Cardiac muscle cell (in vitro differentiated cells and primary cell): ENCODE results near the gene LRP5. TPM values are rescaled to one million over a fixed set of nuclear protein-coding genes. Genes with fewer than 3 reads are reported as not detected.
"Not testable (repeated sequence)": the region's sequence is repeated elsewhere in the genome, so short reads cannot be mapped to it uniquely, and the experiment has no call there.

Source experiments
- DNase-seq, 2 donors: peaks; one replicate each; pipeline versions ENCODE4 v3.0.0 to v3.0.0-alpha.2; 2010 to 2017; ENCODE audit warnings: low read depth in 1 of 2, low spot score in 1 of 2
- H3K27ac ChIP-seq: fragments of 200-600 bp; sonication (generic); 2 replicates; pipeline ENCODE4 v1.5.1; 2016
- H3K27me3 ChIP-seq: fragments of 200-600 bp; sonication (generic); 2 replicates; pipeline ENCODE4 v1.6.0; 2016; ENCODE audit warnings: control low read depth
- H3K36me3 ChIP-seq: fragments of 200-600 bp; sonication (generic); 2 replicates; pipeline ENCODE4 v1.5.1; 2016; ENCODE audit warnings: control low read depth
- H3K4me1 ChIP-seq: fragments of 200-600 bp; sonication (generic); 2 replicates; pipeline ENCODE4 v1.8.1; 2017; ENCODE audit warnings: low read depth, mild to moderate bottlenecking, mixed run types
- H3K4me3 ChIP-seq: fragments of 200-600 bp; sonication (generic); 2 replicates; pipeline ENCODE4 v1.5.1; 2016; ENCODE audit warnings: mild to moderate bottlenecking
- H3K9me3 ChIP-seq: fragments of 200-600 bp; sonication (generic); 2 replicates; pipeline ENCODE4 v1.5.1; 2017; ENCODE audit warnings: low read depth, mild to moderate bottlenecking, control low read depth
- CTCF ChIP-seq: IDR thresholded peaks from 2 replicates; pipeline ENCODE4 v1.5.1; 2012; ENCODE audit warnings: low read depth, mild to moderate bottlenecking, low read length
- polyA plus RNA-seq: library from polyadenylated mRNA; unstranded; fragments of >200 nt; fragmentation: Nextera tagmentation; extraction: Ambion mirVana; gene quantifications from 2 replicates; pipeline ENCODE4 v1.2.1, GENCODE V29; 2016
- total RNA-seq: library from RNA; depleted of rRNA; stranded (reverse); fragments of >200 nt; gene quantifications from 2 replicates; pipeline ENCODE4 v1.2.3, GENCODE V29; 2016

The LRP5 gene
- total and polyA plus RNA-seq, 2 experiments from 2014 or later = 29.1 to 245 TPM

GRCh38 chr11:68398995-68399851, 86.8 kb downstream of the LRP5 start:
- Histone ChIP-seq H3K36me3 (peaks cover 7% of the 10 kb centered on the region), H3K4me1 (peaks cover 20% of the 10 kb centered on the region), H3K4me3 (no peak overlapping the region), H3K27me3 (no peaks in the 10 kb centered on the region), H3K9me3 (no peaks in the 10 kb centered on the region), H3K27ac (peak overlapping the region; percentile 95)
- DNase-seq = peak; percentile 74 to 77
- no peak for TF ChIP-seq CTCF

GRCh38 chr11:68399916-68400315, 87.5 kb downstream of the LRP5 start:
- Histone ChIP-seq H3K4me1 (peaks cover 20% of the 10 kb centered on the region), H3K9me3 (no peaks in the 10 kb centered on the region), H3K36me3 (peaks cover 9% of the 10 kb centered on the region), H3K4me3 (no peak overlapping the region), H3K27ac (peak overlapping the region; percentile 95), H3K27me3 (no peaks in the 10 kb centered on the region)
- DNase-seq = no peak
- TF ChIP-seq CTCF = no peak

GRCh38 chr11:68400584-68400983, 88.2 kb downstream of the LRP5 start:
- H3K4me1 ChIP-seq = peaks cover 20% of the 10 kb centered on the region
- not testable (repeated sequence) for H3K27me3 ChIP-seq, H3K9me3 ChIP-seq, H3K4me3 ChIP-seq, H3K36me3 ChIP-seq, DNase-seq
- H3K27ac ChIP-seq = peak overlapping the region; percentile 95

- TF ChIP-seq CTCF = no peak
- H3K27ac ChIP-seq = no peak overlapping the region
- peaks cover 20% of the 10 kb centered on the region for H3K4me1 ChIP-seq
- H3K9me3 ChIP-seq = no peaks in the 10 kb centered on the region
- H3K27me3 ChIP-seq = no peaks in the 10 kb centered on the region
- peaks cover 9% of the 10 kb centered on the region for H3K36me3 ChIP-seq
- DNase-seq = no peak
- H3K4me3 ChIP-seq = no peak overlapping the region
These were observed 89.5 kb downstream of the LRP5 start for GRCh38 chr11:68401856-68402255.

GRCh38 chr11:68402355-68403031, 90.1 kb downstream of the LRP5 start:
- no peaks in the 10 kb centered on the region for H3K9me3 ChIP-seq
- H3K27ac ChIP-seq = no peak overlapping the region
- peaks cover 9% of the 10 kb centered on the region for H3K36me3 ChIP-seq
- DNase-seq = no peak
- peaks cover 20% of the 10 kb centered on the region for H3K4me1 ChIP-seq
- H3K27me3 ChIP-seq = no peaks in the 10 kb centered on the region
- no peak for TF ChIP-seq CTCF
- H3K4me3 ChIP-seq = no peak overlapping the region

GRCh38 chr11:68403424-68403823, 91.0 kb downstream of the LRP5 start:
- no peaks in the 10 kb centered on the region for H3K27me3 ChIP-seq
- no peak for DNase-seq
- H3K36me3 ChIP-seq = peaks cover 10% of the 10 kb centered on the region
- TF ChIP-seq CTCF = no peak
- H3K27ac ChIP-seq = no peak overlapping the region
- no peak overlapping the region for H3K4me3 ChIP-seq
- H3K4me1 ChIP-seq = peaks cover 20% of the 10 kb centered on the region
- no peaks in the 10 kb centered on the region for H3K9me3 ChIP-seq
